Liver (tissue), 9 donors: Measurements from ENCODE around the gene CD8B. TPM values are rescaled to one million over a fixed set of nuclear protein-coding genes. Genes with fewer than 3 reads are reported as not detected.

Source experiments
- DNase-seq: peaks from one replicate; pipeline ENCODE4 v3.0.0-alpha.2; 2017; ENCODE audit warnings: low spot score
- H3K27ac ChIP-seq, 2 donors: one replicate each; pipeline ENCODE4 v1.7.0; 2013; ENCODE audit warnings: inconsistent platforms in 2 of 2, low read length in 2 of 2, control low read depth in 1 of 2, low read depth in 1 of 2, mild to moderate bottlenecking in 1 of 2
- H3K27me3 ChIP-seq, 4 donors: one replicate each; pipeline versions ENCODE4 v1.6.1 to v1.7.0; 2013; ENCODE audit warnings: low read length in 3 of 4, inconsistent platforms in 1 of 4, mild to moderate bottlenecking in 1 of 4, moderate library complexity in 1 of 4; ENCODE audit not compliant: control insufficient read depth in 4 of 4, insufficient read depth in 4 of 4
- H3K36me3 ChIP-seq, 4 donors: one replicate each; pipeline versions ENCODE4 v1.6.1 to v1.7.0; 2013; ENCODE audit warnings: low read length in 3 of 4, mild to moderate bottlenecking in 3 of 4, low read depth in 1 of 4, moderate library complexity in 1 of 4; ENCODE audit not compliant: control insufficient read depth in 4 of 4, insufficient read depth in 3 of 4
- H3K4me1 ChIP-seq, 4 donors: one replicate each; pipeline versions ENCODE4 v1.6.1 to v1.7.0; 2013; ENCODE audit warnings: low read length in 3 of 4, mild to moderate bottlenecking in 3 of 4, moderate library complexity in 1 of 4; ENCODE audit not compliant: control insufficient read depth in 4 of 4, insufficient read depth in 4 of 4
- H3K4me3 ChIP-seq, 3 donors: one replicate each; pipeline versions ENCODE4 v1.6.1 to v1.7.0; 2013; ENCODE audit warnings: low read length in 3 of 3, control low read depth in 1 of 3, low read depth in 1 of 3, mild to moderate bottlenecking in 1 of 3
- H3K9ac ChIP-seq, 2 donors: one replicate each; pipeline ENCODE4 v1.7.0; 2013; ENCODE audit warnings: low read length in 2 of 2, mild to moderate bottlenecking in 2 of 2, moderate library complexity in 2 of 2, control low read depth in 1 of 2, low read depth in 1 of 2
- H3K9me3 ChIP-seq, 4 donors: one replicate each; pipeline versions ENCODE4 v1.6.1 to v1.7.0; 2013; ENCODE audit warnings: low read length in 3 of 4; ENCODE audit not compliant: control insufficient read depth in 4 of 4
- ATF3 ChIP-seq: IDR thresholded peaks from 2 replicates; pipeline ENCODE4 v1.6.1; 2016; ENCODE audit warnings: antibody characterized with exemption
- CTCF ChIP-seq: fragments of 150-350 bp; IDR thresholded peaks from 2 replicates; pipeline ENCODE4 v1.5.1; 2017; ENCODE audit warnings: improper control_type of control experiment, low read depth, low read length; ENCODE audit not compliant: missing input control
- EGR1 ChIP-seq, 2 donors: IDR thresholded peaks; 2 replicates each; pipeline ENCODE4 v1.6.1; 2016 to 2018; ENCODE audit warnings: antibody characterized with exemption in 2 of 2, low read depth in 2 of 2
- FOXA1 ChIP-seq: IDR thresholded peaks from 2 replicates; pipeline ENCODE4 v1.6.1; 2016; ENCODE audit warnings: antibody characterized with exemption
- FOXA2 ChIP-seq: IDR thresholded peaks from 2 replicates; pipeline ENCODE4 v1.6.1; 2016; ENCODE audit warnings: antibody characterized with exemption
- GABPA ChIP-seq, 2 donors: IDR thresholded peaks in 1 of 2; conservative IDR thresholded peaks in 1 of 2; 2 replicates each; pipeline ENCODE4 v1.6.1; 2016; ENCODE audit warnings: antibody characterized with exemption in 2 of 2, mild to moderate bottlenecking in 1 of 2, moderate library complexity in 1 of 2
- HNF4G ChIP-seq: IDR thresholded peaks from 2 replicates; pipeline ENCODE4 v1.6.1; 2016; ENCODE audit warnings: antibody characterized with exemption
- JUND ChIP-seq, 2 donors: IDR thresholded peaks; 2 replicates each; pipeline ENCODE4 v1.6.1; 2016; ENCODE audit warnings: antibody characterized with exemption in 2 of 2
- MAX ChIP-seq: IDR thresholded peaks from 2 replicates; pipeline ENCODE4 v1.6.1; 2016; ENCODE audit warnings: antibody characterized with exemption
- RAD21 ChIP-seq, 2 donors: IDR thresholded peaks; 2 replicates each; pipeline ENCODE4 v1.6.1; 2016; ENCODE audit warnings: antibody characterized with exemption in 2 of 2, mild to moderate bottlenecking in 2 of 2
- REST ChIP-seq: IDR thresholded peaks from 2 replicates; pipeline ENCODE4 v1.6.1; 2016; ENCODE audit warnings: antibody characterized with exemption, mild to moderate bottlenecking
- RXRA ChIP-seq, 2 donors: IDR thresholded peaks; 2 replicates each; pipeline ENCODE4 v1.6.1; 2017 to 2018; ENCODE audit warnings: antibody characterized with exemption in 2 of 2, mild to moderate bottlenecking in 1 of 2
- SP1 ChIP-seq: IDR thresholded peaks from 2 replicates; pipeline ENCODE4 v1.6.1; 2018; ENCODE audit warnings: antibody characterized with exemption, mild to moderate bottlenecking
- YY1 ChIP-seq: IDR thresholded peaks from 2 replicates; pipeline ENCODE4 v1.6.1; 2016; ENCODE audit warnings: antibody characterized with exemption, mild to moderate bottlenecking
- ZBTB33 ChIP-seq: IDR thresholded peaks from 2 replicates; pipeline ENCODE4 v1.6.1; 2016; ENCODE audit warnings: antibody characterized with exemption
- WGBS: extraction: QIAGEN DNeasy Blood & Tissue Kit; methylation state at CpG from one replicate; pipeline ENCODE4 v1.1.7; 2013; 5-methylcytosine and 5-hydroxymethylcytosine counted together
- polyA plus RNA-seq, 2 donors: library from polyadenylated mRNA; stranded (reverse) in 1 of 2; unstranded in 1 of 2; fragments of 200-250 nt in 1 of 2; fragments of >200 nt in 1 of 2; fragmentation: Nextera tagmentation in 1 of 2; extraction: Ambion mirVana in 1 of 2; gene quantifications; one replicate each; pipeline versions ENCODE4 v1.2.1 to v1.2.3, GENCODE V29; 2013 to 2015
- total RNA-seq, 2 donors: library from RNA; depleted of rRNA; stranded (reverse); fragments of >200 nt; gene quantifications; one replicate each; pipeline ENCODE4 v1.2.3, GENCODE V29; 2014
- donor health status: healthy.
- donor health status: healthy.
- donor health status: healthy.
- donor health status: healthy.
- donor health status: healthy.

CD8B gene
- total and polyA plus RNA-seq, 4 donors, result 0.17 to 1.0 (median 0.64) TPM

GRCh38 chr2:86818957-86819356 is 42.7 kb downstream of the CD8B start:
- DNase-seq, result no peak
- H3K4me3 ChIP-seq, result no peak overlapping the region
- no peaks in the 10 kb centered on the region for H3K36me3 ChIP-seq
- TF ChIP-seq MAX (no peak), EGR1 (IDR thresholded peaks at IDR 0.05; ENCODE audit: low read depth in 2 of 2) (no peak), REST (no peak), RAD21 (IDR thresholded peaks at IDR 0.05) (no peak), YY1 (no peak), FOXA1 (no peak)
- H3K27ac ChIP-seq, result no peak overlapping the region
- no peaks in the 10 kb centered on the region for H3K27me3 ChIP-seq
- H3K9me3 ChIP-seq, result peaks cover 0 to 14% (median 2%) of the 10 kb centered on the region in 4 donors
- H3K9ac ChIP-seq, result no peak overlapping the region
- 80% methylated on average over 2 of the region's 2 CpGs for WGBS
- no peaks in the 10 kb centered on the region for H3K4me1 ChIP-seq

GRCh38 chr2:86818114-86818801 is 43.4 kb downstream of the CD8B start:
- Histone ChIP-seq H3K27ac (no peak overlapping the region), H3K9me3 (peaks cover 0 to 14% (median 2%) of the 10 kb centered on the region in 4 donors), H3K9ac (no peak overlapping the region), H3K36me3 (no peaks in the 10 kb centered on the region), H3K4me1 (no peaks in the 10 kb centered on the region), H3K27me3 (no peaks in the 10 kb centered on the region), H3K4me3 (no peak overlapping the region)
- no peak for DNase-seq
- 87% methylated on average over 4 of the region's 4 CpGs for WGBS
- TF ChIP-seq HNF4G (no peak), GABPA (IDR thresholded peaks at IDR 0.05 in 1 of 2, conservative IDR thresholded peaks at IDR 0.05 in 1 of 2) (no peak), FOXA1 (no peak), ZBTB33 (no peak), ATF3 (no peak), FOXA2 (no peak)

GRCh38 chr2:86815611-86816010 is 46.1 kb downstream of the CD8B start:
- no peak for TF ChIP-seq YY1
- no peak for TF ChIP-seq HNF4G
- TF ChIP-seq CTCF, result no peak
- no peak for TF ChIP-seq SP1
- no peak for TF ChIP-seq RXRA (IDR thresholded peaks at IDR 0.05)
- no peak for TF ChIP-seq RAD21 (IDR thresholded peaks at IDR 0.05)
- no peak for TF ChIP-seq ATF3
- TF ChIP-seq JUND (IDR thresholded peaks at IDR 0.05), result no peak
- TF ChIP-seq FOXA1, result no peak
- Histone ChIP-seq H3K4me1 (no peaks in the 10 kb centered on the region), H3K36me3 (no peaks in the 10 kb centered on the region), H3K4me3 (no peak overlapping the region), H3K9me3 (peaks cover 0 to 3% (median 0%) of the 10 kb centered on the region in 4 donors), H3K9ac (no peak overlapping the region), H3K27me3 (no peaks in the 10 kb centered on the region), H3K27ac (no peak overlapping the region)
- DNase-seq, result no peak
- 66% methylated on average over 1 of the region's 1 CpG for WGBS
